BE2C (cell line): ENCODE data around the gene SFT2D3.

Experiments used
- DNase-seq: peaks from one replicate; pipeline ENCODE4 v3.0.0-alpha.2; 2020
- H3K27me3 ChIP-seq: fragments of 250-450 bp; sonication (Bioruptor Pico); 2 replicates; pipeline ENCODE4 v1.5.1; 2020; ENCODE audit warnings: mild to moderate bottlenecking
- H3K36me3 ChIP-seq: fragments of 250-450 bp; sonication (Bioruptor Pico); 2 replicates; pipeline ENCODE4 v1.5.1; 2020; ENCODE audit warnings: mild to moderate bottlenecking
- H3K4me1 ChIP-seq: fragments of 250-450 bp; sonication (Bioruptor Pico); 2 replicates; pipeline ENCODE4 v1.5.1; 2020
- H3K4me3 ChIP-seq: 2 replicates; pipeline ENCODE4 v1.5.1; 2011; ENCODE audit warnings: low read depth, low read length
- H3K9me3 ChIP-seq: fragments of 250-450 bp; sonication (Bioruptor Pico); 2 replicates; pipeline ENCODE4 v1.5.1; 2020
- CTCF ChIP-seq: IDR thresholded peaks from 2 replicates; pipeline ENCODE4 v1.5.1; 2012; ENCODE audit warnings: mild to moderate bottlenecking, low read depth, low read length

The SFT2D3 gene

GRCh38 chr2:127654838-127655175, 46.5 kb upstream of the SFT2D3 start:
- Histone ChIP-seq H3K4me3 (no peak overlapping the region), H3K9me3 (no peaks in the 10 kb centered on the region), H3K36me3 (no peaks in the 10 kb centered on the region), H3K27me3 (no peaks in the 10 kb centered on the region), H3K4me1 (peaks cover 12% of the 10 kb centered on the region)
- DNase-seq: no peak
- TF ChIP-seq CTCF: no peak

GRCh38 chr2:127655209-127656073, 45.9 kb upstream of the SFT2D3 start:
- Histone ChIP-seq H3K9me3 (no peaks in the 10 kb centered on the region), H3K27me3 (no peaks in the 10 kb centered on the region), H3K36me3 (no peaks in the 10 kb centered on the region), H3K4me1 (peaks cover 12% of the 10 kb centered on the region), H3K4me3 (no peak overlapping the region)
- TF ChIP-seq CTCF: no peak
- no peak for DNase-seq

GRCh38 chr2:127656569-127657231, 44.6 kb upstream of the SFT2D3 start:
- H3K36me3 ChIP-seq: no peaks in the 10 kb centered on the region
- H3K4me1 ChIP-seq: peaks cover 8% of the 10 kb centered on the region
- TF ChIP-seq CTCF: no peak

GRCh38 chr2:127657232-127657595, 44.1 kb upstream of the SFT2D3 start:
- Histone ChIP-seq H3K36me3 (no peaks in the 10 kb centered on the region), H3K27me3 (no peaks in the 10 kb centered on the region), H3K4me3 (no peak overlapping the region), H3K9me3 (no peaks in the 10 kb centered on the region), H3K4me1 (peaks cover 6% of the 10 kb centered on the region)
- no peak for TF ChIP-seq CTCF
- no peak for DNase-seq

More at GRCh38 chr2:127656569-127657231, 44.6 kb upstream of the SFT2D3 start:
- no peak for DNase-seq
- no peak overlapping the region for H3K4me3 ChIP-seq
- H3K27me3 ChIP-seq: no peaks in the 10 kb centered on the region
- no peaks in the 10 kb centered on the region for H3K9me3 ChIP-seq

- no peaks in the 10 kb centered on the region for H3K4me1 ChIP-seq
- H3K9me3 ChIP-seq: no peaks in the 10 kb centered on the region
- H3K36me3 ChIP-seq: no peaks in the 10 kb centered on the region
- no peaks in the 10 kb centered on the region for H3K27me3 ChIP-seq
- DNase-seq: no peak
- H3K4me3 ChIP-seq: no peak overlapping the region
- TF ChIP-seq CTCF: no peak
Observed at GRCh38 chr2:127658146-127658545, 43.2 kb upstream of the SFT2D3 start.
